ENCODE results near the gene AEBP1.

Gene AEBP1

GRCh38 chr7:44067064-44067951, 36.8 kb upstream of the AEBP1 start:
- FAIRE-seq = no peak

- no peak for FAIRE-seq
Measured at GRCh38 chr7:44068054-44068453, 36.1 kb upstream of the AEBP1 start.

DNA sequence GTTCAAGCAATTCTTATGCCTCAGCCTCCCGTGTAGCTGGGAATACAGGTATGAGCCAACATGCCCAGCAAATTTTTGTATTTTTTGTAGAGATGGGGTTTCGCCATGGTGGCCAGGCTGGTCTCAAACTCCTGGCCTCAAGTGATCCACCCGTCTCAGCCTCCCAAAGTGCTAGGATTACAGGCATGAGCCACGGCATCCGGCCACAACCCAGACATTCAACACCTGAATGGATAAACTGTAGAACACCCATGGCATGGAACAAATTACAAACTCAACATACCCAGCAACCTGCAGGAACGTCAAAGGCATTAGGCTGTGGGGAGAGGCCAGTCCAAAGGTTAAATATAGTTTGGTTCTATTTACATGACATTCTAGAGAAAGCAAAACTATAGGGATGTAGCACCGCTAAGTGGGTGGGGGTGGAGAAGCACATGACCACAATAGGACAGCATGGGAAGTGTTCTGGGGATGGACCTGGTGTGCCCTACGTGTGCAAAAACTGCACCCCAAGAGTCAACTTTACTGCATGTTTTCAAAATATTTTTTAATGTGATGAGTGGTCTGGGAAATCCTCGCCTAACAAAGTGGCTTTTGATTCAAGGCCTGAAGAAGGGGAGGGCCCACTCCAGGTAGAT, 32.3 kb upstream of the AEBP1 start:
- no peak for FAIRE-seq

GRCh38 chr7:44072364-44073231, 31.5 kb upstream of the AEBP1 start:
- no peak for FAIRE-seq

DNA sequence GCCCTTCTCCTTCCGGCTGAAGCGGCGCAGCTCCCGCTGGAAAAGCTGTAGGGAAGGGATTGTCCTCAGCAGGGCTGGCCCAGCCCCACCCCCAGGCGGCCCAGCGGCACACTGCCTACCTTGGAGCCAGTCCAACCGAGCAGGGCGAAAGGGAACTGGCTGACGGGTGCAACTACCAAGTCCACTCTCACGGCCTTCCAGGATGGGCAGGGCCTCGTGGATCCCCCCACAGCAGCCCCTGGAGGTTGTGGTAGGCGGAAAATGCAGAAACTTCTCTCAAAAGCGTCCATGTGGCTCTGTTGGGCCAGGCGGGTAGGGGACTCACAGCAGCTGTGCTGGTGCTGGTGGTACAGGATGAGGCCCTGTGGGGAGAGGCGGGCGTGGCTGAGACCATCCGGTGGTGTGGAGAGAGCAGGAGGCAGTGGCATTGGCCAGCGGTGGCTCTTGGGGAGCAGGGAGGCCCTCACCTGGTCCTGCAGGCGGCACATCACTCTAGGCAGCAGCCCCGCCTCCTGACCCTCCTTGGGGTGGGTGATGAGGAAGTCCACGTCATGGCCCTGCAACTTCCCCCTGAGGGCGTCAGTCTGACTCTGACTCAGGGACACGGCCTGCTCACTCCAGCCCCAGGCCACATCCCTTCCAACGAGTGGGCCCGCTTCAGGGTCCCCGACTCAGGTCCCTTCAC, 30.3 kb upstream of the AEBP1 start:
- FAIRE-seq = no peak

- FAIRE-seq = no peak
Measured at GRCh38 chr7:44074349-44074695, 29.8 kb upstream of the AEBP1 start.

DNA sequence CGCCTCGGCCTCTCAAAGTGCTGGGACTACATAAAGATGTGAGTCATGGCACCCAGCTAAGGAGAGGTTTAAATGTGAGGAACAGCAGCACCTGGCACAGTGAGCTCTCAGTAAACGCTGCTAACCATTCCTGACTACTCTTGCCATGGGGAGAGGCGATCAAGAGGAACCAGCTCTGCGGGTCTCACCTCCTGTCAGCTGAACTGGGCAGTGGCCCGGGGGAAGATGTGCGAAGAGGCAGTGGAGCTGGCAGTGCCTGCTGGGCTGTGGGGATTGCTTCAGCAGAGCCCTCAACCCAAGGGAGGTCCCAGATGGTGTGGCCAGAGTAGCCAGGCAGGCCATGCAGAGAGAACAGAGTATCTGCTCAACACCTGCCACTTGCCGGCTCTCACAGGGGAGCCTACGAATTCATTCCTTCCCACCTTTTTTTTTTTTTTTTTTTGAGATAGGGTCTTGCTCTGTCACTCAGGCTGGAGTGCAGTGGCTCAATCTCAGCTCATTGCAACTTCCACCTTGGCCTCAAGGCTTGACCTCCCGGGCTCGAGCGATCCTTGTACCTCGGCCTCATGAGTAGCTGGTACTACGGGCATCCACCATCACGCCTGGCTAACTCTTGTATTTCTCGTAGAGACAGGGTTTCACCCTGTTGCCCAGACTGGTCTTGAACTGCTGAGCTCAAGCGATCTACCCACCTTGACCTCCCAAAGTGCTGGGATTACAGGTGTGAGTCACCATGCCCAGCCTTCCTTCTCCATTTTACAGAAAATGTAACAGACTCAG, 28.7 kb upstream of the AEBP1 start:
- no peak for FAIRE-seq

- no peak for FAIRE-seq
Measured at GRCh38 chr7:44076101-44076895, 27.8 kb upstream of the AEBP1 start.

GRCh38 chr7:44077061-44077460, 27.1 kb upstream of the AEBP1 start:
- FAIRE-seq = no peak

DNA sequence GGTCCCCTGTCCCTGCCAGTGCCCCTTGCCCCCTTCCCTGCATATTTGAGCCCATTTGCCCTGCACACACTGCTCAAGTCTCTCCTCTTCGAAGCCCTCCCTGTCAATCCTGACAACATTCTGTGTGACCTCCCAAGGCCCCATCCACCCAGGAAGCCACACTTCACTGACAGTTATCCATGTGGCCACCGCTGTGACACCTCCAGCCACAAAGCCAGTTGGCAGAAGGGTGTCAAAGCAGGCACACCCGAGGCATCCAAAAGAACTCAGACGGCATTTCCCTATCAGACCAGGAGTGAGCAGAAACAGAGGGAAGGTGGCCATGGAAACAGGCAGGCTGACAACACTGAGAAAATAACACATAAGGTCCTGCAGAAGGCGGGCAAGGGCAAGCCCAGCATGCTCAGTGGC, 26.5 kb upstream of the AEBP1 start:
- FAIRE-seq = no peak

DNA sequence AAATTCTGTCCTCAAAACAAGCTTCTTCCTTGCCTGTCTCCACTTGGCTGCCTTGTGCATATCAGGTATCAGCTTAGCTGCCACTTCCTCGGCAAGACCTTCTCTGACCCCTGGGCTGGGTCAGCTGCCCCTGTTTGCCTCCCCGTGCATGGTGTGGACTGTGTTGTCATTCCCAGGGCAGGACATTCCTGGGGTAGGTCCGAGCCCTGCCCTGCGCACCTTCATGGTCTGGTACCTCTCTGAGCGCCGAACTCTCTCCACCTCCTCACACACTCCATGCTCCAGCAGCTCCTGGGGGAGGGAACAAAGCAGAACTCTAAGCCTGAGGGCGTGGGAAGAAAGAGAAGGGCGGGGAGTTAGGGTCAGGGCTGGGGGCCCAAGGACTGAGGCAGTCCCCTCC, 25.6 kb upstream of the AEBP1 start:
- no peak for FAIRE-seq

DNA sequence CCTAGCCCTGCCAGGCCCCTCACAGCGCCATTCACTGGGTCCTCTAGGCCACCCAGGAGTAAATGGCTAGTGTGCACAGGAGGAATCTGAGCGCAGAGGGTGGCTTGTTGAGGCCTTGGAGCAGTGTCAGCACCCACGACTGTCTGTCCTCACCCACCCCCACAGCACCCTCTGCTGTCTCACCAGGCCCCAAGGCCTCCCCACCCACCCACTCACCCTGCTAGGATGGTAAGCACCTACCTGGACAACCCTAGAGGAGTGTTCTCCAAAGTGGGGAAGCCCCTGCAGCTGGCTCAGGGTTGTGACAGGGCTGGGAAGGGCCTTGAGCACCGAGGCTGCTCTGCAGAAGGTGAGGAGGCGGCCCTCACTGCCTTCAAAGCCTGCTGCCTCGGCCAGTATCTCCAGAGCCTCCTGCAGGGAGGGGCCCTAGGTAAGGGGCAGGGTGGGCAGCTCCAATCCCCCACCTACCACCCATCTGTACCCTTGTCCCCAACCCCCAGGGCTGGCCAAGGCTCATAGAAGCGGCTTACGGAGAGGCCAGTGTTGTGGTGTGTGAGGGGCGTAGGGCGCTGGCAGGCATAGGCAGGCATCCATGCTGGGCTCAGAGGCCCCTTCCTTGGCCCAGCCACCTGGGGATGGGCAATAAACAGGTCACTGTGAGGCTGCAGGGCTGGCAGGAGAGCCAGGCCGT, 24.7 kb upstream of the AEBP1 start:
- no peak for FAIRE-seq

- no peak for FAIRE-seq
Measured at GRCh38 chr7:44080118-44080517, 24.0 kb upstream of the AEBP1 start.

DNA sequence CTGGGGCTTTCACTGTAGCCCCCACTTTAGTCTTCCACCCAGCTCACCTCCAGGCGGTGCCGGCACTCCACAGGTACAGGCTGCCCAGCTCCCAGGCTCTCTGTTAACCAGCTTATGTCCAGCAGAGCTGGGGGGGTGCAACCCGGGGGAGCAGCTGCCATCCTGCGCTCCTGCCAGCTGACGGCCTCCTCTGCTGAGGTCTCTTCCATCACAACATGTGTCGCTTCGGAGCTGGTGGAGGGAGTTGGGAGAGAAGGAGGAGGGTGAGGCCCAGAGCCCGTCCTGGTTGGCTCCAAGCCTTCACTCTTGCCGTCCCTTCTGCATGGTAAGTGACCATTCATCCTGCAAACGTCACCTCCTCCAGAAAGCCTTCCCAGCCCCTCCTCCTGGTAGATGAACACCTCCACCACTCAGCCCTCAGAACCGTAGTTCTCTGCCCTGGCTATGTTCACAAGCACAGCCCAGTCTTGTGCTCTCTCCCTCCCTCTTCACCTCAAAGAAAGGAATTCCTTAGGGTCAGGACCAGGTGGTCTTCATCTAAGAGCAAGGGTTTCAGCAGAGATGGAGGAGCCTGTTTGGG, 23.4 kb upstream of the AEBP1 start:
- FAIRE-seq = no peak

DNA sequence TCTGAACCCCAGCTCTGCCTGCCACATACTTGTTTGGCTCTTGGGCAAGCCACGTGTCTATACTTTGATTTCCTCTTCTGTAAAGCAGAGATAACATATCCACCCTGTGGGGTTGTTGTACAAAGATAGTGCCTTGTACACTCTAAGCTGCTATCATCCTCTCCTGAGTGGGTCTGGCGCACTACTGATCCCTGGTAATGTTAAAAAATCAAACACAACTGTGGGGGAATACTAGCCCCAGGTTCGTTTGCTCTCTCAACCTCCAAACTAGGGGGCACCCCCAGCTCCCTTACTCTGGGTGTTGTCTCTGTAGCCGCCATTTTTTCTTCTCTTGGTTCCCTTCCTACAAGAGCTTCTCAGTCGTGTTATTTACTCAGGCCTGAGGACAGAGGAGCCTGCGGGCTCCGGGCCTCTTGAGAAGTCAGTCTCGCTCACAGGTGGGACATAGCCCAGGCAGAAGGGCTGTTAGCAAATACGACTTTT, 22.8 kb upstream of the AEBP1 start:
- FAIRE-seq = no peak

- no peak for FAIRE-seq
Measured at GRCh38 chr7:44082541-44083207, 21.5 kb upstream of the AEBP1 start.

- no peak for FAIRE-seq
Measured at GRCh38 chr7:44083796-44084195, 20.3 kb upstream of the AEBP1 start.

DNA sequence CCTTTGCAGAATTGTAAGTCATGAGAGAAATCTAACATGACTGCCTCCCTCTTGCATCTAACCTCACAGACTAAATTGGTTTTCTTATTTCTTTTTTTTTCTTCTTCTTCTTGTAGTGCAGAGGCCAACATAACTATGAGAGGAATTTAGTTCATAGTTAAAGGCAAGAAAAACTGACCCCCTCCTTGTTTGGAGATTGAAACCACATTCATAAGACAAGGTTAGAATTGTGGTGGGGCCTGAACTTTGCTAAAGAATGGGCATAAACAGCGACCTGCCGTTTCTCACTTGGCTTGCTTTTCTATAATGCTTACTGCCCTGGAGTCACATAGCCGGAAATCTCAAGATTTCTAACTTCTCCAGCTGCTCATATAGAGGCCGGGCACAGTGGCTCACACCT, 19.4 kb upstream of the AEBP1 start:
- no peak for FAIRE-seq

DNA sequence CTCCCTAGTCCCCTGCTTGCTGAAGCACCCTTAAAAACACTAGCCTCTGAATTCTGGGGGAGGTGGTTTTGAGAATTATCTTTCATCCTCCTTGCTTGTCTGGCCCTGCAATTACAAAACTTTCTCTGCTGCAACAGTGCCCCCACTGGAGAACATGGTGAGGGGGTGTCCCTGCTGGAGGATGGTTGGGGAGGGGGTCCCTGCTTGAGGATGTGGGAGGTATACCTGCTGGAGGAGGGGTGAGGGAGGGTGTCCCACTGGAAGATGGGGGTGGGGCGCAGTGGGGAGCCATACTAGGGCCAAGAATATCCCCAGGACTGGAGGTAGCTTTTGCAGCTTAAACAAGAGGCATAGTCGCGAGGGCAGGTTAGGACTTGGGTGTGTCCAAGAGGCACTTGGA, 18.6 kb upstream of the AEBP1 start:
- no peak for FAIRE-seq

Data from endometrium (tissue), 2 donors.